ENCODE results near the gene TMEM235.
"Not testable (repeated sequence)": the region's sequence is repeated elsewhere in the genome, so short reads cannot be mapped to it uniquely, and the experiment has no call there.

TMEM235 gene

GRCh38 chr17:78238823-78239488 is 7.5 kb downstream of the TMEM235 start:
- no peak for DNase-seq

- DNase-seq: no peak
These were observed 8.1 kb downstream of the TMEM235 start for GRCh38 chr17:78239489-78239931.

GRCh38 chr17:78240012-78240655 is 8.7 kb downstream of the TMEM235 start:
- no peak for DNase-seq

- DNase-seq: no peak
These were observed 9.4 kb downstream of the TMEM235 start for GRCh38 chr17:78240839-78241238.

GRCh38 chr17:78241277-78242023 is 10.0 kb downstream of the TMEM235 start:
- DNase-seq: peak; percentile 37

GRCh38 chr17:78242024-78242742 is 10.8 kb downstream of the TMEM235 start:
- DNase-seq: peak; percentile 28

GRCh38 chr17:78247304-78247703 is 15.9 kb downstream of the TMEM235 start:
- DNase-seq: no peak

- no peak for DNase-seq
These were observed 16.9 kb downstream of the TMEM235 start for GRCh38 chr17:78248051-78248914.

- DNase-seq: no peak
These were observed 17.8 kb downstream of the TMEM235 start for GRCh38 chr17:78249074-78249817.

- no peak for DNase-seq
These were observed 18.7 kb downstream of the TMEM235 start for GRCh38 chr17:78249818-78250806.

- DNase-seq: peak; percentile 94
These were observed 19.7 kb downstream of the TMEM235 start for GRCh38 chr17:78250891-78251772.

GRCh38 chr17:78251773-78252103 is 20.3 kb downstream of the TMEM235 start:
- DNase-seq: no peak

GRCh38 chr17:78252111-78252634 is 20.7 kb downstream of the TMEM235 start:
- no peak for DNase-seq

- DNase-seq: no peak
These were observed 21.5 kb downstream of the TMEM235 start for GRCh38 chr17:78252701-78253635.

GRCh38 chr17:78253636-78253945 is 22.2 kb downstream of the TMEM235 start:
- DNase-seq: not testable (repeated sequence)

GRCh38 chr17:78253946-78254672 is 22.7 kb downstream of the TMEM235 start:
- peak; percentile 97 for DNase-seq

- no peak for DNase-seq
These were observed 23.7 kb downstream of the TMEM235 start for GRCh38 chr17:78255029-78255656.

Data from retina (tissue), 1 donor.